HEK293T (cell line): ENCODE data around the gene DOCK2.

Experiments
- CTCF ChIA-PET: fragments of 350-600 bp; formaldehyde crosslinking; extraction: SDS; loops from one replicate; lab custom pipeline; 2021; ENCODE audit warnings: antibody characterized with exemption, inconsistent platforms; lab: Yijun Ruan, JAX
- POLR2A ChIA-PET: fragments of 350-600 bp; formaldehyde crosslinking; extraction: SDS; loops from one replicate; lab custom pipeline; 2020; ENCODE audit warnings: antibody characterized with exemption, inconsistent platforms; lab: Yijun Ruan, JAX
- DNase-seq: peaks from one replicate; pipeline ENCODE4 v3.0.0; 2012; ENCODE audit warnings: mixed read lengths; ENCODE audit errors: extremely low spot score
- ARNT ChIP-seq: fragments of 450-650 bp; IDR thresholded peaks from 2 replicates; pipeline ENCODE4 v1.6.1; 2017; ENCODE audit warnings: mild to moderate bottlenecking
- BHLHE40 ChIP-seq: fragments of 450-650 bp; IDR thresholded peaks from 2 replicates; pipeline ENCODE4 v1.6.1; 2016; ENCODE audit warnings: mild to moderate bottlenecking, moderate library complexity, borderline replicate concordance
- CTBP1 ChIP-seq: fragments of 450-650 bp; IDR thresholded peaks from 2 replicates; pipeline ENCODE4 v1.6.1; 2016; ENCODE audit warnings: borderline replicate concordance
- ELF4 ChIP-seq: fragments of 450-650 bp; IDR thresholded peaks from 2 replicates; pipeline ENCODE4 v1.6.1; 2017; ENCODE audit warnings: antibody characterized with exemption
- FOXA1 ChIP-seq: fragments of 450-650 bp; IDR thresholded peaks from 2 replicates; pipeline ENCODE4 v1.6.1; 2016; ENCODE audit warnings: mild to moderate bottlenecking
- FOXK2 ChIP-seq: fragments of 450-650 bp; IDR thresholded peaks from 2 replicates; pipeline ENCODE4 v1.6.1; 2016; ENCODE audit warnings: mild to moderate bottlenecking
- FOXM1 ChIP-seq: fragments of 450-650 bp; IDR thresholded peaks from 2 replicates; pipeline ENCODE4 v1.6.1; 2017; ENCODE audit warnings: mild to moderate bottlenecking, borderline replicate concordance
- HDGF ChIP-seq: fragments of 450-650 bp; IDR thresholded peaks from 2 replicates; pipeline ENCODE4 v1.6.1; 2017; ENCODE audit warnings: antibody characterized with exemption, borderline replicate concordance
- L3MBTL2 ChIP-seq: fragments of 450-650 bp; conservative IDR thresholded peaks from 2 replicates; pipeline ENCODE4 v1.6.1; 2016; ENCODE audit warnings: mild to moderate bottlenecking
- LEF1 ChIP-seq: fragments of 450-650 bp; IDR thresholded peaks from 2 replicates; pipeline ENCODE4 v1.6.1; 2017; ENCODE audit warnings: mild to moderate bottlenecking, borderline replicate concordance
- NFRKB ChIP-seq: fragments of 450-650 bp; IDR thresholded peaks from 2 replicates; pipeline ENCODE4 v1.6.1; 2016; ENCODE audit warnings: mild to moderate bottlenecking, moderate library complexity
- SP1 ChIP-seq: fragments of 450-650 bp; IDR thresholded peaks from 2 replicates; pipeline ENCODE4 v1.6.1; 2017
- SUZ12 ChIP-seq: fragments of 450-650 bp; IDR thresholded peaks from 2 replicates; pipeline ENCODE4 v1.6.1; 2016; ENCODE audit warnings: mild to moderate bottlenecking
- TARDBP ChIP-seq: fragments of 450-650 bp; IDR thresholded peaks from 2 replicates; pipeline ENCODE4 v1.6.1; 2016
- ZNF384 ChIP-seq: fragments of 450-650 bp; IDR thresholded peaks from 2 replicates; pipeline ENCODE4 v1.6.1; 2016
- TF ChIP-seq, protein P1 (sequence below): fragments of 450-650 bp; IDR thresholded peaks from 2 replicates; pipeline ENCODE4 v1.6.1; 2016

Gene DOCK2

DNA sequence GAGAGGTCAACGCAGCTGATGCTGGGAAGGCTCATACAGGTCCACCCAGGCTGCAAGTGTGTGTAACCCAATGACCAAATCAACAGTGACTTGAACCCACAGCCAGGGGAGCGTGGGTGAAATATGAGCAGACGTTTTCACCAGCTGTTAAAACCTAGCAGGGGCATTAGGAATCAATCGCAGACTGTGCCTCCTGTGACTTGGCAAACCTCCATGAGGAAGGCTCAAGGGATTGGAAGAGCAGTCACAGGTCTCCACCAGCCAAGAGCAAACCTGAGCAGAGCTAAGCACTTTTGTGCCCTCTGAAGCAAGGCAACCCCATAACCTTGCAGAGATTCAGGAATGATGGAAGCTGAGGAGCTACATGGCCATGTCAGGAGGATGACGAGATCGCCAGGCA lies 317.7 kb downstream of the DOCK2 start:
- TF ChIP-seq FOXA1 (no peak), ARNT (no peak), NFRKB (no peak), HDGF (no peak), TARDBP (no peak), L3MBTL2 (no peak), SP1 (no peak), ELF4 (no peak), LEF1 (no peak), BHLHE40 (no peak), FOXK2 (no peak), ZNF384 (no peak), CTBP1 (no peak), FOXM1 (no peak), SUZ12 (no peak)
- TF ChIP-seq, protein P1, sequence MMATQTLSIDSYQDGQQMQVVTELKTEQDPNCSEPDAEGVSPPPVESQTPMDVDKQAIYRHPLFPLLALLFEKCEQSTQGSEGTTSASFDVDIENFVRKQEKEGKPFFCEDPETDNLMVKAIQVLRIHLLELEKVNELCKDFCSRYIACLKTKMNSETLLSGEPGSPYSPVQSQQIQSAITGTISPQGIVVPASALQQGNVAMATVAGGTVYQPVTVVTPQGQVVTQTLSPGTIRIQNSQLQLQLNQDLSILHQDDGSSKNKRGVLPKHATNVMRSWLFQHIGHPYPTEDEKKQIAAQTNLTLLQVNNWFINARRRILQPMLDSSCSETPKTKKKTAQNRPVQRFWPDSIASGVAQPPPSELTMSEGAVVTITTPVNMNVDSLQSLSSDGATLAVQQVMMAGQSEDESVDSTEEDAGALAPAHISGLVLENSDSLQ, result no peak
- CTCF ChIA-PET, result no interaction called here
- no peak for DNase-seq
- POLR2A ChIA-PET, result no interaction called here

DNA sequence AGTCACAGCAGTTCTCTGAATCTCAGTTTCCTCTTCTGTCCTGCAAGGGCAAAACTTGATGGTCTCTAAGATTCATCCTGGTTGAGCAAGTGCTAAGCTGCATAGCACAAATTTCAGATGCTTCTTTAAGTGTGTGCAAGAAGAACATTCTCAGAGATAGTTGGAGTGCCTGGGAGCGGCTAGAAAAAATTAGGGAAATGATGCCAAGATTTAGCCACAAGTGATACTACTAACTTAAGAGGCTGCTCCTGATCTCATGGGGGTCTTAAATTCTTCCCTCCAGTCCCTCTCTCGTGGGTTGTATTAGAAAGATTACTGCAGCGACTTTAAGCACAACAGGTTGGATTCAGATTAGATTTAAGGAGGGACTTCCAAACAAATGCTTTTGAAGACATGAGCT lies 319.1 kb downstream of the DOCK2 start:
- ChIA-PET POLR2A (no interaction called here), CTCF (no interaction called here)
- DNase-seq, result no peak
- TF ChIP-seq FOXK2, result no peak
- TF ChIP-seq NFRKB, result no peak
- TF ChIP-seq FOXA1, result no peak
- no peak for TF ChIP-seq ZNF384
- TF ChIP-seq HDGF, result no peak
- TF ChIP-seq TARDBP, result no peak
- TF ChIP-seq LEF1, result no peak
- TF ChIP-seq SUZ12, result no peak
- no peak for TF ChIP-seq BHLHE40
- no peak for TF ChIP-seq FOXM1
- no peak for TF ChIP-seq L3MBTL2
- TF ChIP-seq, protein P1, result no peak
- TF ChIP-seq ELF4, result no peak
- no peak for TF ChIP-seq CTBP1
- no peak for TF ChIP-seq ARNT
- TF ChIP-seq SP1, result no peak

DNA sequence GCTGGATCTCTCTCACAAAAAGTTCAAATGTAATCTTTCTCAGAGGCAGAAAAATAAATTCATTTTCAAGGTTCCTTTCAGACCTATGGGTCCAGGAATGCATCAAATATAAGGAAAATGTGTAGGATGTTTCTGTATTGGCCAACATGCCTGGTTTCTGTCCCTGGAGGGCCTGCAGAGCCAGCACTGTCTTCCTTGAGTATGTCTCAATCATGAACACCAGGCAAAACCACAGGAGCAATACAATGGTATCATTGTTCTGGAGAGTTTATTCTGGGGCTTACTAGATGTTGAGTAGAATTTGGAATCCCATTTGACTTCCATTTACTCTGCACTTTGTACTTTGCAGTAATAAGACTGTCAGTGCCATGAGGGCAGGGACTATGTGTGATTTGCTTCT lies 319.7 kb downstream of the DOCK2 start:
- DNase-seq, result no peak
- TF ChIP-seq ELF4 (no peak), ARNT (no peak), LEF1 (no peak), CTBP1 (no peak), FOXA1 (no peak), BHLHE40 (no peak)
- TF ChIP-seq, protein P1, result no peak
- ChIA-PET CTCF (interaction anchor here (2.1 kb wide), 1 partner anchor 23 kb away, joined by 7 read pairs; the partner anchor contains the start of gene INSYN2B), POLR2A (no interaction called here)

DNA sequence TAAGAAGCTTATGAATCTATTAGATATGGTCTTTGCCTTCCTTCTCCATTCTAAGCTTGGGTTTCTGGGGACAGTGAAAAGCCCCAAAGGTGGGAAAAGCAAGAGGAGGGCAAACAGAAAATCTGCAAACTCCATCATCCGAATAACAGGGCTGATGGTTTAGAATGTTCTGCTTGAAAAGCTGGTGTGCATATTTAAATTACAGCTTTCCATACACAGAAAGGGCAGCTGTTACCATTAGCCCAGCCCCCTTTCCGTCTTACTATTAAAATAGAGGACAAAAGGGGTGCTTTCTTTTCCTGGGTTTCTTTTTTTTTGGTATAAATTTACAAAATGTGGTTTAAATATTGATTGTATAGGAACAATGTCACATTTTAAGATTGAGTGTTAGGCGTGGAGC lies 321.2 kb downstream of the DOCK2 start:
- CTCF ChIA-PET, result interaction anchor here (2.1 kb wide), 1 partner anchor 22 kb away, joined by 7 read pairs; the partner anchor contains the start of gene INSYN2B
- no peak for DNase-seq
- POLR2A ChIA-PET, result no interaction called here
- TF ChIP-seq CTBP1, result no peak
- no peak for TF ChIP-seq ARNT
- TF ChIP-seq FOXA1, result no peak
- TF ChIP-seq L3MBTL2, result no peak
- TF ChIP-seq HDGF, result no peak
- TF ChIP-seq TARDBP, result no peak
- no peak for TF ChIP-seq NFRKB
- no peak for TF ChIP-seq SUZ12
- no peak for TF ChIP-seq SP1
- no peak for TF ChIP-seq FOXM1
- TF ChIP-seq ZNF384, result no peak
- no peak for TF ChIP-seq BHLHE40
- no peak for TF ChIP-seq ELF4
- no peak for TF ChIP-seq FOXK2
- no peak for TF ChIP-seq LEF1
- TF ChIP-seq, protein P1, result no peak

DNA sequence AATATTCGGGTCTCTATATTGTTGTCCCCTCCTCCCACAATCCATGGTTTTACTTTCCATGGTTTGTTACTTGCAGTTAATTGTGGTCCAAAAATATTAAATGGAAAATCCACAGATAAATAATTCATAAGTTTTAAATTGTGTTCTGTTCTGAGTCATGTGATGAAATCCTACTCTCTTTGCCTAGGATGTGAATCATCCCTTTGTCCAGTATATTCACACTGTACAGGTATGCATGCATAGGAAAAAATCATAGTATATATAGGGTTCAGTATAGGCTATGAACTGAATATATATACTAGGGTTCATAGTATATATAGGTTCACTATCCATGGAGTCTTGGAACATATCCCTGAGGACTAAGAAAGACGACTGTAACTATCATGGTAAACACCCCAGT lies 323.6 kb downstream of the DOCK2 start:
- no peak for DNase-seq
- CTCF ChIA-PET, result no interaction called here
- TF ChIP-seq, protein P1, result no peak
- TF ChIP-seq FOXM1 (no peak), NFRKB (no peak), L3MBTL2 (no peak)
- POLR2A ChIA-PET, result no interaction called here

DNA sequence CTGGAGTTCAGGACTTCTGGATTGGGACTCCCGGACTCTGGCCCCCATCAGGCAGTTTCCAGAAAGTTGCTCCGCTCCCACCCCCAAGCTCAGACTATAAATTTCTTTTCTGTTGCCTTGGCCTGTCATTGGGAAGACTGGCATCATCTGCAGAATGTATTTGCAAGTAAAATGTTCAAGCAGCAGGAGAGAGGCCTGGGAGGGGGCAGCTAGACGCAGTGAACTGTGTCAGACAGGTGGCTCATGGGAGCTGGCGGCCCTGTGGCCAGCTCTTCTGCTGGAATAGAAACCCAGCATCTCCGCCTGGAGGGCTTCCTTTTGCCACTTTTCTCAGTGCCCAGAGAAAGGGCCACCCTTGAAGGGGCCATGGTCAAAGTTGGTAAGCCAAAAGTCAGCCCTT lies 327.2 kb downstream of the DOCK2 start:
- no peak for DNase-seq
- TF ChIP-seq SP1 (no peak), HDGF (no peak)
- POLR2A ChIA-PET, result no interaction called here
- CTCF ChIA-PET, result interaction anchor here (2.2 kb wide), 2 partner anchors 16 to 107 kb away, joined by 5 to 12 read pairs; partner anchors contain the start of gene INSYN2B
